ENCODE results near the gene RIMBP2. TPM values are rescaled to one million over a fixed set of nuclear protein-coding genes. Genes with fewer than 3 reads are reported as not detected.

The RIMBP2 gene
- total and polyA plus RNA-seq, 2 experiments from 2014 or later = 0.31 to 0.37 TPM

DNA sequence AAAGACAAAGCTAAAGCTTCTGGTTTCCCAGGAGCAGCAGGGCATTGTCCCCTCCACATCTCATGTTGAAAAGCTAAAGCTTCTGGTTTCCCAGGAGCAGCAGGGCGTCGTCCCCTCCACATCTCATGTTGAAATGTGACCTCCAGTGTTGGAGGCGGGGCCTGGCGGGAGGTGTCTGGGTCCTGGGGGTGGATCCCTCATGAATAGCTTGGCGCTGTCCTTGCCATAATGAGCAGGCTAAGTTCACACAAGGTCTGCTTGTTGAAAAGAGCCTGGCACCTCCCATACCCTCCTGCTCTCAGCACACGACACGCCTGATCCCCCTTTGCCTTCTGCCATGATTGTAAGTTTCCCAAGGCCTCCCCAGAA is 254.7 kb downstream of the RIMBP2 start:
- H3K4me1 Mint-ChIP-seq = 0 out of 3 replicates have a peak, but pooled peaks cover 2% of the 10 kb centered on the region
- H3K27me3 Mint-ChIP-seq (ENCODE audit: insufficient read depth, low read depth, poor library complexity) = peaks cover 8% of the 10 kb centered on the region
- Histone ChIP-seq H4K20me1 (replicated peaks; ENCODE audit: insufficient read depth) (no peaks in the 10 kb centered on the region), H3K27me3 (ENCODE audit: insufficient read depth) (no peaks in the 10 kb centered on the region), H3K79me2 (replicated peaks; ENCODE audit: insufficient read depth) (no peaks in the 10 kb centered on the region), H3K36me3 (ENCODE audit: insufficient read depth) (no peaks in the 10 kb centered on the region), H3K27ac (ENCODE audit: low read depth) (no peak overlapping the region), H3K4me2 (no peak overlapping the region), H3K4me3 (no peak overlapping the region), H3K9me2 (ENCODE audit: insufficient read depth) (no peaks in the 10 kb centered on the region), H2AFZ (no peak overlapping the region), H3F3A (replicated peaks; ENCODE audit: low read depth) (no peaks in the 10 kb centered on the region), H3K4me1 (ENCODE audit: insufficient read depth) (no peaks in the 10 kb centered on the region)
- peaks cover 30% of the 10 kb centered on the region; the same call in 2 of the 3 replicates for H3K36me3 Mint-ChIP-seq (ENCODE audit: low read depth)
- peaks cover 88% of the 10 kb centered on the region for H3K9me3 Mint-ChIP-seq
- DNase-seq (ENCODE audit: low spot score) = no peak
- no peak overlapping the region for H3K27ac Mint-ChIP-seq
- TF ChIP-seq CREB1 (CRISPR knock-in tag; IDR thresholded peaks at IDR 0.05; ENCODE audit: low read depth) (no peak), REST (IDR thresholded peaks at IDR 0.05; ENCODE audit: unreplicated experiment) (no peak), EZH2 (IDR thresholded peaks at IDR 0.05; ENCODE audit: low read depth, unreplicated experiment) (no peak), POLR2AphosphoS5 (IDR thresholded peaks at IDR 0.05; ENCODE audit: low read depth) (no peak), NANOG (IDR thresholded peaks at IDR 0.05; ENCODE audit: borderline replicate concordance) (no peak), JUNB (IDR thresholded peaks at IDR 0.05; ENCODE audit: unreplicated experiment) (no peak), ZNF331 (CRISPR knock-in tag; IDR thresholded peaks at IDR 0.05; ENCODE audit: low read depth) (no peak), EZH2phosphoT487 (IDR thresholded peaks at IDR 0.05; ENCODE audit: unreplicated experiment) (no peak), ZNF462 (CRISPR knock-in tag; IDR thresholded peaks at IDR 0.05) (no peak), STAT1 (IDR thresholded peaks at IDR 0.05; ENCODE audit: unreplicated experiment) (no peak), ZNF114 (CRISPR knock-in tag; IDR thresholded peaks at IDR 0.05) (no peak)
- TF ChIP-seq, protein P1, sequence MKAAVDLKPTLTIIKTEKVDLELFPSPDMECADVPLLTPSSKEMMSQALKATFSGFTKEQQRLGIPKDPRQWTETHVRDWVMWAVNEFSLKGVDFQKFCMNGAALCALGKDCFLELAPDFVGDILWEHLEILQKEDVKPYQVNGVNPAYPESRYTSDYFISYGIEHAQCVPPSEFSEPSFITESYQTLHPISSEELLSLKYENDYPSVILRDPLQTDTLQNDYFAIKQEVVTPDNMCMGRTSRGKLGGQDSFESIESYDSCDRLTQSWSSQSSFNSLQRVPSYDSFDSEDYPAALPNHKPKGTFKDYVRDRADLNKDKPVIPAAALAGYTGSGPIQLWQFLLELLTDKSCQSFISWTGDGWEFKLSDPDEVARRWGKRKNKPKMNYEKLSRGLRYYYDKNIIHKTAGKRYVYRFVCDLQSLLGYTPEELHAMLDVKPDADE (IDR thresholded peaks at IDR 0.05) = no peak
- TF ChIP-seq, protein P2, sequence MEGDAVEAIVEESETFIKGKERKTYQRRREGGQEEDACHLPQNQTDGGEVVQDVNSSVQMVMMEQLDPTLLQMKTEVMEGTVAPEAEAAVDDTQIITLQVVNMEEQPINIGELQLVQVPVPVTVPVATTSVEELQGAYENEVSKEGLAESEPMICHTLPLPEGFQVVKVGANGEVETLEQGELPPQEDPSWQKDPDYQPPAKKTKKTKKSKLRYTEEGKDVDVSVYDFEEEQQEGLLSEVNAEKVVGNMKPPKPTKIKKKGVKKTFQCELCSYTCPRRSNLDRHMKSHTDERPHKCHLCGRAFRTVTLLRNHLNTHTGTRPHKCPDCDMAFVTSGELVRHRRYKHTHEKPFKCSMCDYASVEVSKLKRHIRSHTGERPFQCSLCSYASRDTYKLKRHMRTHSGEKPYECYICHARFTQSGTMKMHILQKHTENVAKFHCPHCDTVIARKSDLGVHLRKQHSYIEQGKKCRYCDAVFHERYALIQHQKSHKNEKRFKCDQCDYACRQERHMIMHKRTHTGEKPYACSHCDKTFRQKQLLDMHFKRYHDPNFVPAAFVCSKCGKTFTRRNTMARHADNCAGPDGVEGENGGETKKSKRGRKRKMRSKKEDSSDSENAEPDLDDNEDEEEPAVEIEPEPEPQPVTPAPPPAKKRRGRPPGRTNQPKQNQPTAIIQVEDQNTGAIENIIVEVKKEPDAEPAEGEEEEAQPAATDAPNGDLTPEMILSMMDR (conservative IDR thresholded peaks at IDR 0.05; ENCODE audit: low read depth in 2 of 2) = no peak
- no peak overlapping the region for H3K4me3 Mint-ChIP-seq
- ATAC-seq = no peak
